ENCODE results near the gene ABLIM2.
"Not testable (repeated sequence)": the region's sequence is repeated elsewhere in the genome, so short reads cannot be mapped to it uniquely, and the experiment has no call there.

ABLIM2 gene

DNA sequence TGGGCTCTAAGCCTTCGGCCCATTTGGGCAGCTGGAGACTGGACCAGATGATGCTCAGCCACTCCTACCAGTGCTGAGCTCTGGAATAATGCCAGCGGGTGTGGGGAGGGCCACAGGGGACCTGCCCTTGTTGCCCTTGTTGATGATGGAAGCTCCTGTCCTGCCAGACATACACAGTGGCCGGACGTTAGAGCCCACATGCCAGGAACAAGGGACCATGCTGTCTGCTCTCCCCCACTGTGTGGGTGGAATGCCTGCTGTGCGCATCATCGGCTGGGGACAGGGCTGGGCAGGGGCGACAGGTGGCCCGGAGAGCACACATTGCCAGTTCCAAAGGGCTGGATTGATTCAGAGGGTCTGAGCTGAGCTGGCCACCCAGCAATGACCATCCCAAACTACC, 2.0 kb downstream of the ABLIM2 start:
- no peak for DNase-seq

GRCh38 chr4:8155660-8156421, 2.8 kb downstream of the ABLIM2 start:
- no peak for DNase-seq

DNA sequence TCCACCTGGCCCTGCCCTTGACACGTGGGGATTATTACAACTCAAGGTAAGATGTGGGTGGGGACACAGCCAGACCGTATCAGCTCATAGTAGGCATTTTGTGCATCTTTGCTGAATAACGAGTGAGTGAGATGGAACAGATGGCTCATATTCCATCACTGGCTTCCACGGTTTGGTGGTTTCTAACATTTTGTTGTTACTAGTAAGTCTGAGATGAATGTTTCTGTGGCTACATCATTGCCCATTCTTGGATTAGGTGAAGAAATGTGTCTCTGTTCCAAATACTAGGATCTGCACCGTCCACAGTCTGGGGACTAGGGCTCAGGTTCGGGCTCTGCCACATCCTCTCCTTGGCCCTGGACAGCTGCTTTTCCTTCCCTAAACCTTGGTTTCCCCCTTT, 3.6 kb downstream of the ABLIM2 start:
- DNase-seq = no peak

DNA sequence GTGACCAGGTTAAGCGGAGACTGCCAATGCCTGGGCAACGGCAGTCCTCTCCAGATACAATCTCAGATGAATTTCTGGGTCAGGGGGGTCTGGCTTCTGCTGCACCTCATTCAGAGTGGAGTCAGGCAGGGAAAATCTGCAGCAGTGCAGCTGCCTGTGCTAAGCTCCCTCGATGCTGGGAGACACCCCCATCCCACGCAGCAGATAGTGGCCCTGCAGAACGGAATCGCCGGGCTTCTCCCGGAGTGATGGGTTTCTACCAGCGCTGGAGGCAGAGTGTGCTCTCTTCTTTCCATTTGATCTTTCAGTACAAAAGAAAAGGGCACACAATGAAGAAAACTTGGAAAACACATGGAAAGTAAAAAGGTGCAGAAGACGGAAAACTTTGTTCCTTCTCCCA, 5.2 kb downstream of the ABLIM2 start:
- no peak for DNase-seq

DNA sequence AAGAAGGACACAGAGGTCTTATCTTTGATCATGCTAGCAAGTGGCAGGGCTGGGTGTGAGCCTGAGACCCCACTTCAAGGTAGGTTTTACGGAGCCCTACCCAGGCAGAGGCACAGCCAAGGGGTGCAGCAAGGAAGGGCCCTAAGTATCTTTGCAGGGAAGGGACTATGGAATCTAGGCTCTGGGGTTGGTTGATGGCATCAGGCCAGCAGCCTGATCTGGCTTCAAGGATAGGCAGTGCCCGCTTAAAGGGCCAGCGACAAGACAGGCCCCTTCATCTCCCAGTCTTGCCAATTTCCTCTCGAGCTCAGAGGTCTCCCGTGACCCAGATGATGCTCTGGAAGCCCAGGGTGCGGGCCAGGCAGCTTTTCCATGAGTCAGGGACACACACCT, 5.8 kb downstream of the ABLIM2 start:
- no peak for DNase-seq

DNA sequence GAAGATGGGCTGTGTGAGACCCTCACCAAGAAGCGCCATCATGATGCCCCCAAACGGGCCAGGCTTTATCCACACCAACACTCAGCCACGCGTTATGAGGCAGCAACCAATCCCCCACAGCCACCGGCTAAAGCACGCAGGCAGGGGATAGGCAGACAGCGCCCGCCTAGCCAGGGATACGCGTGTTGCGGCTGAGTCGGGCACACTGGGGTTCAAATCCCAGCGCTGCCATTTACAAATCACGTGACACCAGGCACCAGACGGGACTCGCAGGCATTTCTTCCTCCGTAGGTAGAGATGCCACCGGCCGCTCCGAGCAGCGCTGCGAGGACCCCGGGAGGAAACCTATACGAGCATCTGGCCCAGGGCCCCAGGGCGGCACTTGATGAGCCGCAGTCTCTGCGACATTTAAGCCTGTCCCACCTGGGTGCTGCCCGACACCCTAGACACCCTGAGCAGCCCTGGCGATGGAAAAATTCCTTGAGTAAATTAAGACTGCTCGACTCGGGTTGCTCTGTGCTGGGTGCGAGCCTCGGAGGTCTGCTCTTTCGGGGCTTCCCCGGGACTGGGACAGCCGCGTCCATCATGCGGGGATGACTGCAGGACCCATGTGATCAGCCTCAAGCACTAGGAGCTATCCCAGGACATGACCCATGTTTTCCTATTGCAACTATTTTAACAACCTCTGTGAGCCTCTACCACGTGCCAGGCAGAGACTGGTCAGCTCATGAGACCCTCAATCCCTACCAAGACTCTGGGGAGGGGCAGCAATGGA, 6.3 kb downstream of the ABLIM2 start:
- DNase-seq = no peak

GRCh38 chr4:8151165-8151650, 7.4 kb downstream of the ABLIM2 start:
- no peak for DNase-seq

GRCh38 chr4:8150152-8151090, 8.2 kb downstream of the ABLIM2 start:
- DNase-seq = no peak

GRCh38 chr4:8149664-8150063, 8.9 kb downstream of the ABLIM2 start:
- no peak for DNase-seq

DNA sequence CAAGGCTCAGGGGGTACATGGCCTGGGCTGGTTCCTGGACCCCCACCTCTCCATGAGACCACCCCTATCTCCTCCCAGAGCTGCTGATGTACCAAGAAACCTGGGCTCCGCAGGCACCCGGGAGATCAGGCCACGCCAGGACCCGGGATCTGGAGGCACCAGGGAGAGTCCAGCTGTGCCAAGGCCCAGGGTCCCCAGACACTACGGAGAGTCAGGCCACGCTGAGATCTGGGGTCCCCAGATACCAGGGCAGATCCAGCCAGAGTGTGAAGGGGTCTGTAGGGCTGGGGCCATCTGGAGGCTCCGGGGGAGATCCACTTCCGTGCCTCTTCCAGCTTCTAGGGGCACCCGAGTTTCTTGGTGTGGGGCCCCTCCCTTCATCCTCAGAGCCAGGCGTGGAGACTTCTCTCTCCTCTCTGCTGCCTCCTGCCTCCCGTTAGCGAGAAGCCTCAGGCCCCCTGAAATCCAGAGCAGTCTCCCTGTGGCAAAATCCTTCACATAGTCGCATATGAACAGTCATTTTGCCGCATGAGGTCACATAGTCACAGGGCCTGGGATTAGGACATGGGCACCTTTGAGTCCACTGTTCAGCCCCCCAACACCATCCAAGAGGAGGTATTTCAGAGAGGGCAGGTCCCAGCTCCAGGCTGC, 9.7 kb downstream of the ABLIM2 start:
- DNase-seq = no peak

GRCh38 chr4:8148159-8148558, 10.5 kb downstream of the ABLIM2 start:
- no peak for DNase-seq

- DNase-seq = no peak
Observed at GRCh38 chr4:8147231-8147970, 11.2 kb downstream of the ABLIM2 start.

DNA sequence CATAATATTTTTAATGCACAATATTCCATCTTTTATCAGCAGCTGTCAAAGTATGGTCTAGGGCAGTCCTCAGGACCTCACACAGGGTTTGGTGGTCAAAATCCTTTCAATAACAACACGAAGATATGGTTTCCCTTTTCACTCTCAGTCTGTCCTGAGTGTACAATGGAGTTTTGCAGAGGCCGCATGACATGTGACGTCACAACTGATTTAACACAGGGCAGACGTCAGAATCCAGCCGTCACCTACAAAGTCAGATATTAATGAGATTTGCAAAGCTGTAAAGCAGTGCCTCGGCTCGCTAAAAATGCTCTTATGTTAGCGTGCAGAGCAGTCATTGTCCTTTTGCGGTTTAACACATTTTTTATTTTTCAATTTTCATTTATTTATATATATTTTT, 12.5 kb downstream of the ABLIM2 start:
- DNase-seq = no peak

DNA sequence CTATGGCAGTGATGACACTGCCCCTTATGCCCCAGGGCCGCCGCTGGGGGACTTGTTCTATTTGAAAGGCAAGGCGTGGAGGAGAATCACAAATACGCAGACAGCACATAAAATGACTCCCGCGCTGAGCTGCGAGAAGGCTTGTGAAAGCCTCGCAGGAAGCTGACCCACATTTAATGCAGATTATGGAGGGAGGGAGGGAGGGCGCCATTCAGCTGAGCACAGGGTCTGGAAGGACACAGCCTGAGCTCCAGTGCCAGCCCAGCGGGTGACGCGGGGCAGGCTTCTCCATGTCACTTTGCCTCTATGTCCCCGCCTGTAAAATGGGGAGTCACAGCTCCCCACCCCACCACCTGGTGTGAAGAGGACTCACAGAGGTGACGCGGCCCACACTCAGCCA, 14.3 kb downstream of the ABLIM2 start:
- DNase-seq = no peak

- no peak for DNase-seq
Observed at GRCh38 chr4:8143392-8144140, 15.0 kb downstream of the ABLIM2 start.

GRCh38 chr4:8142556-8142955, 16.1 kb downstream of the ABLIM2 start:
- DNase-seq = no peak

GRCh38 chr4:8141935-8142334, 16.7 kb downstream of the ABLIM2 start:
- no peak for DNase-seq

GRCh38 chr4:8140915-8141314, 17.7 kb downstream of the ABLIM2 start:
- no peak for DNase-seq

DNA sequence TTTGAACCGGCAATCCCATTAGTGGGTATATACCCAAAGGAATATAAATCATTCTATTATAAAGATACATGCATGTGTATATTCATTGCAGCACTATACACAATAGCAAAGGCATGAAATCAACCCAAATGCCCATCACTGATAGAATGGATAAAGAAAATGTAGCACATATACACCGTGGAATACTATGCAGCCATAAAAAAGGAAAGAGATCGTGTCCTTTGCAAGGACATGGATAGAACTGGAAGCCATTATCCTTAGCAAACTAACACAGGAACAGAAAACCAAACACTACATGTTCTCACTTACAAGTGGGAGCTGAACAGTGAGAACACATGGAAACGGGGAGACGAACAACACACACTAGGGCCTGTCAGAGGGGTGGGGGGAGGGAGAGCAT, 18.9 kb downstream of the ABLIM2 start:
- DNase-seq = not testable (repeated sequence)

- no peak for DNase-seq
Observed at GRCh38 chr4:8136972-8137710, 21.5 kb downstream of the ABLIM2 start.

Data from stimulated activated CD4-positive, alpha-beta T cell treated with anti-CD3 and anti-CD28 coated beads, Interleukin-4, amount 100 ng/mL, for 1 hour (primary cell).